Lung (tissue), 12 donors: ENCODE results near the gene ASH1L. TPM values are rescaled to one million over a fixed set of nuclear protein-coding genes. Genes with fewer than 3 reads are reported as not detected.

Experiments
- ATAC-seq: fragments of 200-7000 bp; cut with Tn5 transposase; one replicate; pipeline ENCODE4 v1.9.1; 2020; ENCODE audit warnings: moderate number of reproducible peaks; ENCODE audit not compliant: insufficient read depth, low FRiP score
- DNase-seq, 3 donors: peaks; one replicate each; pipeline ENCODE4 v3.0.0-alpha.2; 2013 to 2017
- H3K27ac ChIP-seq, 2 donors: one replicate each; pipeline ENCODE4 v1.5.1; 2013; ENCODE audit warnings: mild to moderate bottlenecking in 2 of 2, moderate library complexity in 2 of 2, control low read depth in 1 of 2, inconsistent platforms in 1 of 2, low read depth in 1 of 2, low read length in 1 of 2
- H3K27me3 ChIP-seq, 3 donors: one replicate each; pipeline ENCODE4 v1.5.1; 2013; ENCODE audit warnings: low read length in 2 of 3; ENCODE audit not compliant: control insufficient read depth in 3 of 3, insufficient read depth in 3 of 3
- H3K36me3 ChIP-seq, 4 donors: one replicate each; pipeline ENCODE4 v1.5.1; 2013; ENCODE audit warnings: low read length in 4 of 4, mild to moderate bottlenecking in 1 of 4, moderate library complexity in 1 of 4; ENCODE audit not compliant: control insufficient read depth in 4 of 4, insufficient read depth in 4 of 4
- H3K4me1 ChIP-seq, 5 donors: one replicate each; pipeline ENCODE4 v1.5.1; 2013; ENCODE audit warnings: low read length in 5 of 5, mild to moderate bottlenecking in 2 of 5, moderate library complexity in 1 of 5; ENCODE audit not compliant: control insufficient read depth in 5 of 5, insufficient read depth in 5 of 5
- H3K4me3 ChIP-seq: one replicate; pipeline ENCODE4 v1.5.1; 2013; ENCODE audit warnings: mild to moderate bottlenecking, control low read depth, moderate library complexity
- H3K9ac ChIP-seq, 2 donors: one replicate each; pipeline ENCODE4 v1.5.1; 2013; ENCODE audit warnings: low read length in 2 of 2, control low read depth in 1 of 2; ENCODE audit not compliant: insufficient read depth in 1 of 2
- H3K9me3 ChIP-seq, 4 donors: one replicate each; pipeline ENCODE4 v1.5.1; 2013; ENCODE audit warnings: low read length in 3 of 4, mild to moderate bottlenecking in 1 of 4, moderate library complexity in 1 of 4; ENCODE audit not compliant: control insufficient read depth in 4 of 4, insufficient read depth in 3 of 4
- CTCF ChIP-seq: IDR thresholded peaks from 2 replicates; pipeline ENCODE4 v1.5.1; 2012; ENCODE audit warnings: mild to moderate bottlenecking; ENCODE audit errors: control extremely low read depth, extremely low read depth
- WGBS, 2 donors: extraction: QIAGEN DNeasy Blood & Tissue Kit; methylation state at CpG; one replicate each; pipeline ENCODE4 v1.1.7; 2013; 5-methylcytosine and 5-hydroxymethylcytosine counted together
- polyA plus RNA-seq, 2 donors: library from polyadenylated mRNA; stranded (reverse); fragments of 200-250 nt; gene quantifications; one replicate each; pipeline ENCODE4 v1.2.1, GENCODE V29; 2013
- total RNA-seq, 2 donors: library from RNA; depleted of rRNA in 1 of 2; stranded (reverse); fragments of >200 nt in 1 of 2; gene quantifications; one replicate each; pipeline ENCODE4 v1.2.1, GENCODE V29; 2014 to 2021
- donor health status: control.
- donor health status: control.
- donor health status: Bipolar disorder and iron deficiency.
- donor health status: healthy.
- donor health status: DM: yes; HTN: yes; CAD: no.

Gene ASH1L
- total and polyA plus RNA-seq, 4 donors: 8.1 to 92.5 (median 27.5) TPM

GRCh38 chr1:155300024-155300423 is 262.6 kb downstream of the ASH1L start:
- no peak overlapping the region for H3K9ac ChIP-seq
- H3K27me3 ChIP-seq: peaks cover 0 to 28% (median 22%) of the 10 kb centered on the region in 3 donors
- H3K9me3 ChIP-seq: peaks cover 0 to 2% (median 0%) of the 10 kb centered on the region in 4 donors
- H3K36me3 ChIP-seq: no peaks in the 10 kb centered on the region
- WGBS, 2 donors: 91 to 92% methylated on average over 8 of the region's 8 CpGs
- ATAC-seq (no peak), DNase-seq (no peak)
- no peak for TF ChIP-seq CTCF
- H3K4me1 ChIP-seq: peaks cover 0 to 5% (median 0%) of the 10 kb centered on the region in 5 donors
- H3K4me3 ChIP-seq: no peak overlapping the region
- no peak overlapping the region for H3K27ac ChIP-seq

GRCh38 chr1:155297384-155297783 is 265.2 kb downstream of the ASH1L start:
- no peak overlapping the region for H3K9ac ChIP-seq
- no peak overlapping the region for H3K4me3 ChIP-seq
- H3K36me3 ChIP-seq: no peaks in the 10 kb centered on the region
- no peak for ATAC-seq
- peaks cover 0 to 6% (median 0%) of the 10 kb centered on the region in 5 donors for H3K4me1 ChIP-seq
- TF ChIP-seq CTCF: no peak
- H3K9me3 ChIP-seq: peaks cover 0 to 2% (median 0%) of the 10 kb centered on the region in 4 donors
- 75 to 76% methylated on average over 7 of the region's 7 CpGs for WGBS, 2 donors
- DNase-seq: no peak
- peaks cover 0 to 50% (median 35%) of the 10 kb centered on the region in 3 donors for H3K27me3 ChIP-seq
- no peak overlapping the region for H3K27ac ChIP-seq

- H3K9me3 ChIP-seq: peaks cover 0 to 2% (median 0%) of the 10 kb centered on the region in 4 donors
- H3K4me3 ChIP-seq: no peak overlapping the region
- no peak for TF ChIP-seq CTCF
- WGBS, 2 donors: 81 to 90% methylated on average over 3 of the region's 3 CpGs
- DNase-seq (no peak), ATAC-seq (no peak)
- peaks cover 0 to 6% (median 0%) of the 10 kb centered on the region in 5 donors for H3K4me1 ChIP-seq
- H3K27ac ChIP-seq: no peak overlapping the region
- H3K9ac ChIP-seq: no peak overlapping the region
- H3K27me3 ChIP-seq: peaks cover 0 to 50% (median 35%) of the 10 kb centered on the region in 3 donors
- H3K36me3 ChIP-seq: no peaks in the 10 kb centered on the region
Observed at GRCh38 chr1:155296661-155297060, 265.9 kb downstream of the ASH1L start.

GRCh38 chr1:155295942-155296267 is 266.7 kb downstream of the ASH1L start:
- DNase-seq (no peak), ATAC-seq (no peak)
- WGBS, 2 donors: 88 to 91% methylated on average over 7 of the region's 7 CpGs
- peaks cover 0 to 2% (median 0%) of the 10 kb centered on the region in 4 donors for H3K9me3 ChIP-seq
- H3K9ac ChIP-seq: no peak overlapping the region
- no peak overlapping the region for H3K27ac ChIP-seq
- no peaks in the 10 kb centered on the region for H3K36me3 ChIP-seq
- H3K27me3 ChIP-seq: peaks cover 0 to 50% (median 35%) of the 10 kb centered on the region in 3 donors
- H3K4me3 ChIP-seq: no peak overlapping the region
- H3K4me1 ChIP-seq: peaks cover 0 to 6% (median 0%) of the 10 kb centered on the region in 5 donors
- no peak for TF ChIP-seq CTCF
